Right cardiac atrium (tissue), 5 donors: ENCODE data around the gene MPHOSPH8. TPM values are rescaled to one million over a fixed set of nuclear protein-coding genes. Genes with fewer than 3 reads are reported as not detected.
"Not testable (repeated sequence)": the region's sequence is repeated elsewhere in the genome, so short reads cannot be mapped to it uniquely, and the experiment has no call there.

Source experiments
- ATAC-seq, 2 donors: fragments of 200-7000 bp; cut with Tn5 transposase; one replicate each; pipeline versions ENCODE4 v1.8.0 to v1.9.1; 2020; ENCODE audit warnings: moderate library complexity in 2 of 2, mild to moderate bottlenecking in 1 of 2
- DNase-seq, 3 donors: peaks; one replicate each; pipeline ENCODE4 v3.0.0-alpha.2; 2020
- H3K27ac ChIP-seq: one replicate; pipeline ENCODE4 v1.5.1; 2013; ENCODE audit warnings: mild to moderate bottlenecking, low read length, control low read depth, moderate library complexity
- H3K27me3 ChIP-seq: one replicate; pipeline ENCODE4 v1.6.1; 2013; ENCODE audit not compliant: control insufficient read depth, insufficient read depth
- H3K4me1 ChIP-seq: one replicate; pipeline ENCODE4 v1.6.1; 2013; ENCODE audit warnings: low read length; ENCODE audit not compliant: control insufficient read depth, insufficient read depth
- H3K4me3 ChIP-seq: one replicate; pipeline ENCODE4 v1.5.1; 2013; ENCODE audit warnings: low read length, control low read depth
- H3K9me3 ChIP-seq: one replicate; pipeline ENCODE4 v1.6.1; 2013; ENCODE audit warnings: low read length; ENCODE audit not compliant: control insufficient read depth
- WGBS: extraction: QIAGEN DNeasy Blood & Tissue Kit; methylation state at CpG from one replicate; pipeline ENCODE4 v1.1.7; 2013; 5-methylcytosine and 5-hydroxymethylcytosine counted together
- intact Hi-C, 4 donors: fragments of 100-400 bp; cut with DNase I; formaldehyde crosslinking; loops; one replicate each; pipeline versions ENCODE4 v1.11.0 to v1.14.0; 2022 to 2023
- polyA plus RNA-seq: library from polyadenylated mRNA; stranded (reverse); fragments of 200-250 nt; gene quantifications from one replicate; pipeline ENCODE4 v1.2.3, GENCODE V29; 2013
- total RNA-seq, 4 donors: library from RNA; stranded (reverse); fragmentation: NEBNext Ultra II Directional; extraction: Animal tissue kit (Norgen Biotek cat#: 25700); gene quantifications; one replicate each; pipeline ENCODE4 v1.2.1, GENCODE V29; 2021
- donor health status: healthy with polysubstance abuse.
- donor health status: DM: no; HTN: yes; CAD: no.
- donor health status: DM: no; HTN: no; CAD: no.
- donor health status: DM: no; HTN: yes; CAD: no; lungs with severe emphysema.
- donor health status: DM: yes; HTN: yes; CAD: no.

The MPHOSPH8 gene
- total and polyA plus RNA-seq, 5 donors = 33.0 to 39.1 (median 36.0) TPM

- Histone ChIP-seq H3K4me1 (no peaks in the 10 kb centered on the region), H3K27me3 (no peaks in the 10 kb centered on the region), H3K4me3 (peak overlapping the region; percentile 58), H3K27ac (peak overlapping the region; percentile 90), H3K9me3 (no peaks in the 10 kb centered on the region)
- ATAC-seq (peak; percentile 20 to 25), DNase-seq (no peak)
- intact Hi-C loops = no loop called here
- WGBS = under 1% methylated on average over 12 of the region's 12 CpGs
These were observed 839 bp downstream of the MPHOSPH8 start for GRCh38 chr13:19634256-19634740.

DNA sequence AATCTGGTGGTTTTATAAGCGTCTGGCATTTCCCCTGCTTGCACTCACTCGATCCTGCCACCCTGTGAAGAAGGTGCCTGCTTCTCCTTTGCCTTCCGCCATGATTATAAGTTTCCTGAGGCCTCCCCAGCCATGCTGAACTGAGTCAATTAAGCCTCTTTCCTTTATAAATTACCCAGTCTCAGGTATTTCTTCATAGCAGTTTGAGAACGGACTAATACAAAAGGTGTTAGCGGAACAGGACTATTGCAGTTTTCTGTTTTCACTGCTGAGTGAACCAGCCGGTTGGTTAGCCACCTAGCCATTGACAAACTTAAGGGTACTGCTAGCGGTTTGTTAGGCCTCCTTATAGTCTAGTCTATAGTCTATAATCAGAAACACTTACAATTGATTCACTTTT, 2.5 kb downstream of the MPHOSPH8 start:
- intact Hi-C loops, DNase-seq, H3K27me3 ChIP-seq, H3K4me3 ChIP-seq, H3K4me1 ChIP-seq, ATAC-seq, H3K27ac ChIP-seq, H3K9me3 ChIP-seq: not testable (repeated sequence)
- 90% methylated on average over 7 of the region's 7 CpGs for WGBS

GRCh38 chr13:19643652-19644051, 10.2 kb downstream of the MPHOSPH8 start:
- no peak overlapping the region for H3K27ac ChIP-seq
- peaks cover 2% of the 10 kb centered on the region for H3K4me1 ChIP-seq
- H3K4me3 ChIP-seq = no peak overlapping the region
- intact Hi-C loops = no loop called here
- DNase-seq (no peak), ATAC-seq (no peak)
- H3K9me3 ChIP-seq = no peaks in the 10 kb centered on the region
- 90% methylated on average over 3 of the region's 3 CpGs for WGBS
- H3K27me3 ChIP-seq = no peaks in the 10 kb centered on the region

DNA sequence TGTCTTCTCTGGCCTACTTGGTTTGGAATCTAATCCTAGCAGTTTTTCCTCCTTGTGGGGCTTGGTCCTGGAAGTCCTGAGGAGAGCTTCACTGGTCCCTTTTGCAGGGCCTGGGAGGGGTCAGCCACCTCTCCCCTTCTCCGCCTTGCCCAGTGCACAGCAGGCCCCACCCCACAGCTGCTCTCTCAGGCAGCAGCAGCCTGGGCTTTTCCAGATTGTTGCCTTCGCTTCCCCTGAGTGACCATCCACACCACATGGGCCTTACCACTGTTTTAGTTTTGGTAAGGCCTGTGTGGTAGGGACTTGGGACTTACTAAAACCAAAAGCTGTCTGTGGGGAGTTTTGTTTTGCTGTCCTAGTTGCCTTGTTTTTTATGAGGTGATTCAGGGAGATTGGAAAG, 11.5 kb downstream of the MPHOSPH8 start:
- Histone ChIP-seq H3K27me3 (no peaks in the 10 kb centered on the region), H3K4me1 (peaks cover 2% of the 10 kb centered on the region), H3K27ac (no peak overlapping the region), H3K9me3 (no peaks in the 10 kb centered on the region), H3K4me3 (no peak overlapping the region)
- peak; percentile 31 to 35 for ATAC-seq
- intact Hi-C loops = no loop called here
- 95% methylated on average over 2 of the region's 2 CpGs for WGBS
- DNase-seq = no peak

DNA sequence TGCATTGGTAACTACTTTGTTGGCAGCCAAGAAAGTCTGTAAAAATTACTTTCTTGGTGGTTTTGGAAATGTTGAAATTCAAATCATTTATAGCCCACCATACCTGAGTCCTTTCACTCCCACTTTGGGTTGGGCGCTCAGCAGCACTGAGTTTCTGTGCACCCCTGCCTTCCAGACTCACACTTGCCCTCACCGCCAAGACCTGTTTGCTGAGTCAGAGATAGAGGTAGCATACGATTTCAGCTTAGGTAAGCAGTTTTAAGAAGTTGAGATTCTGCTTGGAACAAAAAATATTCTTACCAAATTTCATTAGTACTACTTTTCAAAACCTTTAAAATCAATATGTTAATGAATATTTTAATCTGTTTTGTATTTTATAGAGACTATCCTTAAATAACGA, 12.6 kb downstream of the MPHOSPH8 start:
- Histone ChIP-seq H3K27me3 (no peaks in the 10 kb centered on the region), H3K9me3 (no peaks in the 10 kb centered on the region), H3K4me1 (peaks cover 2% of the 10 kb centered on the region), H3K4me3 (no peak overlapping the region), H3K27ac (no peak overlapping the region)
- no peak for DNase-seq
- intact Hi-C loops = no loop called here
- no peak for ATAC-seq
- whole genome bisulfite sequencing = 79% methylated on average over 4 of the region's 4 CpGs

DNA sequence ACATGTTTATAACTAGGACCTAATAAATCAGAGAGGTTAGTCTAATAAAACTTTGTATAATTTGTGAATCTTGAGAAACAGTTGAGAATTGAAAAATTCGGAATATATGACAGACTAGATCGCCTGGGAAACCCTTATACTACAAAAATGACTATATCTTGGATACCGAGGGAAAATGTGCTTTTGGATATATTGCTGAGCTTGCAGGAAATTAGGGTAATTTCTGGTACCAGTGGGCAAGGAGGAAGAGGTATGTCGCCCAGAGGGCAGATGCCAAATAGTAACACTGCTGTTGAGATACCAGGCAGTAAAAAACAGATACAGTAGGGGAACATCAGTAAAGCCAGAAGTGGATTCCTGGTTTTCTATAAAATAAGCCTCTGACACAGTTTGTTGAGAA, 17.3 kb downstream of the MPHOSPH8 start:
- intact Hi-C loops = no loop called here
- ATAC-seq = no peak
- no peaks in the 10 kb centered on the region for H3K4me1 ChIP-seq
- H3K4me3 ChIP-seq = no peak overlapping the region
- DNase-seq = no peak
- H3K9me3 ChIP-seq = no peaks in the 10 kb centered on the region
- no peaks in the 10 kb centered on the region for H3K27me3 ChIP-seq
- WGBS = 92% methylated on average over 4 of the region's 4 CpGs
- no peak overlapping the region for H3K27ac ChIP-seq

DNA sequence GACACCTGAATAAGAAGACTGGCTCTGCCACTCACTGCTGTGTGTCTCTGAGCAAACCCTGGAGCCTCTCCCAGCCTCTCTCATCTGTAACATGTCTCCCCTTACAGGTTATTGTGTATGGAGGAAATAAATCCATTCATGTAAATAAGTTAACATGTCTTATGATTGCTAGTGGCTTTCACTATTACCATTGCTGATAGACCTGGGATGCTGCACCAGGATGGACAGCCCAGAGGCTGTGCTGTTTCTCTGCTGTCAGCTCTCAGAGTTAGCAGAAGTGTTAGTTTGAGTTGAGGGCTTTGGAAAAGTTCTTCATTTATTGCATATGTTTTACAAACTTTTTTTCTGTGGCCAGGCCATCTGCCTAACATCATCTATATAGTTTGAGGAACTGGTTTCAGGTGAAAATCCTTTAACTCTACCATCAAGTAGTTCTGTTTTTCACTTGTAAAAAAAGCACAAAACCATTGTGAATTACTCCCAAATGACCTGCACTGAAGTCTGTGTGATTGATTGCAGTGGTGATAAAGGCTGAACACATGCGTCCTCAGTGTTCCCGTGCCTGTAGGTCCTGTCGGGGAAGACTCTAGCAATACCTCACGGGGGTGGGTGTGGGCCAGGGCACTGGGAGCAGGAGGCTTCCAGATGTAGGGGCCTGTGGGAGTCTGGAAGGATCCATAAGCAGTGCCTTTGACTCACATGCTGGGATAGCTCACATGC, 24.6 kb downstream of the MPHOSPH8 start:
- intact Hi-C loops = no loop called here
- DNase-seq (no peak), ATAC-seq (no peak)
- 44% methylated on average over 4 of the region's 4 CpGs for WGBS
- Histone ChIP-seq H3K27ac (no peak overlapping the region), H3K27me3 (no peaks in the 10 kb centered on the region), H3K4me3 (no peak overlapping the region), H3K9me3 (no peaks in the 10 kb centered on the region), H3K4me1 (no peaks in the 10 kb centered on the region)

- Histone ChIP-seq H3K9me3 (no peaks in the 10 kb centered on the region), H3K4me1 (no peaks in the 10 kb centered on the region), H3K27ac (no peak overlapping the region), H3K4me3 (no peak overlapping the region), H3K27me3 (no peaks in the 10 kb centered on the region)
- ATAC-seq = no peak
- no peak for DNase-seq
- intact Hi-C loops = no loop called here
These were observed 25.4 kb downstream of the MPHOSPH8 start for GRCh38 chr13:19658831-19659230.

DNA sequence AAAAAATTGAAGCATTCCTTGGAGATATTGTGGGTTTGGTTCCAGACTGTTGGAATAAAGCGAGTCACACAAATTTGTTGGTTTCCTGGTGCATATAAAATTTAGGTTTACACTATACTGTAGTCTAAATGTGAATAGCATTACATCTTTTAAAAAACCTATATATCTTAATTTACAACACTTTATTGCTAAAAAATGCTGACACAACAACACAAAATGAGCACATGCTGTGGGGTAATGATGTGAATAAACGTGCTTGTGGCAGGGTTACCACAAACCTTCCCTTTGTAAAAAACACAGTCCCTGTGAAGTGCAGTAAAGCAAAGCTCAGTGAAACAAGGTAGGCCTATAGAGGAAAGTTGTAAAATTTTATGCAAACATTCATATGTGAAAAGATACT, 27.7 kb downstream of the MPHOSPH8 start:
- H3K9me3 ChIP-seq = no peaks in the 10 kb centered on the region
- intact Hi-C loops = no loop called here
- no peak overlapping the region for H3K4me3 ChIP-seq
- no peak for ATAC-seq
- H3K4me1 ChIP-seq = no peaks in the 10 kb centered on the region
- H3K27ac ChIP-seq = no peak overlapping the region
- no peak for DNase-seq
- WGBS = 87% methylated on average over 2 of the region's 2 CpGs
- no peaks in the 10 kb centered on the region for H3K27me3 ChIP-seq

GRCh38 chr13:19661561-19661960, 28.1 kb downstream of the MPHOSPH8 start:
- no peak overlapping the region for H3K27ac ChIP-seq
- no peaks in the 10 kb centered on the region for H3K9me3 ChIP-seq
- H3K27me3 ChIP-seq = no peaks in the 10 kb centered on the region
- no peak overlapping the region for H3K4me3 ChIP-seq
- intact Hi-C loops = no loop called here
- H3K4me1 ChIP-seq = no peaks in the 10 kb centered on the region
- 96% methylated on average over 15 of the region's 15 CpGs for WGBS
- DNase-seq (no peak), ATAC-seq (no peak)

DNA sequence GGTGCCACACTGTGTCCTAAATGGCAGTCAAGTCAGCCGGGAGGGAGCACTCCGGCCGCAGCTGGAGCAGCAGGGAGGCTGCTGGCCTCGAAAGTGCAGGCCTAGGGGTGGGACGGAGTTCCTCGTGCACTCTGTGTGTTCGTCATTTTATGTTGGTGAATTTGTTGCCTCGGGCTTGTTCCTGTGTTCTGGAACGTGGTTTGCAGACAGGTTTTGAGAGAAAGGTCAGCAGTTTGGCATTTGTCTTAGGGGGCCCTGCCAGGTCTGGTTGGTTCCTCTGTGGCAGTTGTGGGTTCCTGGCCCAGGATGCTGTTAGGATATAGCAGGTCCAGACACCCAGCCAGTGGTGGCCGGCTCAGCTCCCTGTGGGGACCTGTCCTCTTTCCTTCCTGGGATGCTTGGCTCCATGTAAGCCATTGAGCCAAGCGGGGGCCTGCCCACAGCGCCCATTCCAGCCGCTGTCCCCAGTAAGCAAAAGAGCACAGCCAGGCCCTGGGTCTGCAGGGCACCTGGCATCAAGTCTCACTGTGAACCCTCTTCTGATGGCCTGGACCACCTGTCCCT, 30.0 kb downstream of the MPHOSPH8 start:
- Histone ChIP-seq H3K27me3 (no peaks in the 10 kb centered on the region), H3K27ac (no peak overlapping the region), H3K4me3 (no peak overlapping the region), H3K9me3 (no peaks in the 10 kb centered on the region), H3K4me1 (no peaks in the 10 kb centered on the region)
- ATAC-seq (no peak), DNase-seq (no peak)
- intact Hi-C loops = no loop called here
- 87% methylated on average over 13 of the region's 13 CpGs for WGBS
